Keratinocyte (primary cell): ENCODE data around the gene SEPTIN1. TPM values are rescaled to one million over a fixed set of nuclear protein-coding genes. Genes with fewer than 3 reads are reported as not detected.

Source experiments
- DNase-seq: peaks from one replicate; pipeline ENCODE4 v3.0.0-alpha.2; 2011; ENCODE audit warnings: low read depth, missing footprints, low spot score
- FAIRE-seq: peaks from 2 replicates; lab custom pipeline; 2011; peaks lifted over from hg19 to GRCh38; lab: Jason Lieb, UNC
- H2AFZ ChIP-seq: 2 replicates; pipeline ENCODE4 v1.6.0; 2012; ENCODE audit warnings: low read length, control low read depth, inconsistent platforms; ENCODE audit not compliant: control insufficient read depth
- H3K27ac ChIP-seq: 2 replicates; pipeline ENCODE4 v1.5.1; 2011; ENCODE audit warnings: low read length; ENCODE audit not compliant: control insufficient read depth, insufficient read depth
- H3K27me3 ChIP-seq: 3 replicates; pipeline ENCODE4 v1.6.0; 2011; ENCODE audit warnings: low read length; ENCODE audit not compliant: control insufficient read depth, insufficient read depth; ENCODE audit errors: extremely low read depth
- H3K36me3 ChIP-seq, 2 experiments: 2 replicates in 1 of 2; 3 replicates in 1 of 2; pipeline ENCODE4 v1.5.1; 2011; ENCODE audit warnings: low read length in 2 of 2, mild to moderate bottlenecking in 1 of 2; ENCODE audit not compliant: control insufficient read depth in 2 of 2, insufficient read depth in 2 of 2; ENCODE audit errors: extremely low read depth in 1 of 2
- H3K4me1 ChIP-seq: 3 replicates; pipeline ENCODE4 v1.5.1; 2011; ENCODE audit warnings: low read length; ENCODE audit not compliant: control insufficient read depth, insufficient read depth; ENCODE audit errors: extremely low read depth
- H3K4me2 ChIP-seq: 3 replicates; pipeline ENCODE4 v1.6.0; 2011; ENCODE audit warnings: low read depth, low read length; ENCODE audit not compliant: control insufficient read depth, insufficient read depth; ENCODE audit errors: extremely low read depth
- H3K4me3 ChIP-seq, 3 experiments: fragments of 200-600 bp in 1 of 3; sonication (generic) in 1 of 3; 2 replicates in 2 of 3; 3 replicates in 1 of 3; pipeline ENCODE4 v1.5.1; 2011 to 2016; ENCODE audit warnings: low read length in 3 of 3, mild to moderate bottlenecking in 3 of 3, control low read depth in 2 of 3, inconsistent platforms in 1 of 3, low read depth in 1 of 3, mixed read lengths in 1 of 3, mixed run types in 1 of 3, moderate library complexity in 1 of 3; ENCODE audit not compliant: control insufficient read depth in 2 of 3, insufficient read depth in 2 of 3; ENCODE audit errors: extremely low read depth in 1 of 3
- H3K79me2 ChIP-seq: 2 replicates; pipeline ENCODE4 v1.6.0; 2012; ENCODE audit warnings: low read length; ENCODE audit not compliant: control insufficient read depth, insufficient read depth
- H3K9ac ChIP-seq: 3 replicates; pipeline ENCODE4 v1.6.0; 2011; ENCODE audit warnings: low read length; ENCODE audit not compliant: control insufficient read depth, insufficient read depth; ENCODE audit errors: extremely low read depth
- H3K9me1 ChIP-seq: 3 replicates; pipeline ENCODE4 v1.6.0; 2011; ENCODE audit warnings: low read length; ENCODE audit not compliant: control insufficient read depth, insufficient read depth; ENCODE audit errors: extremely low read depth
- H3K9me3 ChIP-seq: 2 replicates; pipeline ENCODE4 v1.5.1; 2012; ENCODE audit warnings: low read depth, low read length; ENCODE audit not compliant: control insufficient read depth
- H4K20me1 ChIP-seq: 3 replicates; pipeline ENCODE4 v1.6.0; 2011; ENCODE audit warnings: low read length; ENCODE audit not compliant: control insufficient read depth, insufficient read depth; ENCODE audit errors: extremely low read depth
- CTCF ChIP-seq, 3 experiments: IDR thresholded peaks in 1 of 3; conservative IDR thresholded peaks in 1 of 3; optimal IDR thresholded peaks in 1 of 3; 2 replicates in 2 of 3; 3 replicates in 1 of 3; pipeline versions ENCODE3 to v1.5.1; 2011; ENCODE audit warnings: low read length in 3 of 3, mild to moderate bottlenecking in 3 of 3, moderate library complexity in 2 of 3, control low read depth in 1 of 3, inconsistent platforms in 1 of 3; ENCODE audit not compliant: insufficient read depth in 2 of 3; ENCODE audit errors: extremely low read depth in 1 of 3
- EZH2 ChIP-seq: IDR thresholded peaks from one replicate; pipeline ENCODE4 v1.6.1; 2012; ENCODE audit warnings: inconsistent platforms, mild to moderate bottlenecking, low read length, moderate library complexity
- dilution Hi-C: fragments of 300-500 bp; cut with MboI; formaldehyde crosslinking; loops from one replicate; pipeline ENCODE4 v1.7.0; 2020; ENCODE audit warnings: low sequenced_read_pairs; ENCODE audit not compliant: extremely low pct_ligation_motif_present
- polyA plus RNA-seq, 5 experiments: library from polyadenylated mRNA; depleted of rRNA in 3 of 5; stranded (reverse) in 3 of 5; stranded (forward) in 1 of 5; unstranded in 1 of 5; fragments of >200 nt; gene quantifications; 1 replicate in 1 of 5; 2 replicates in 3 of 5; 3 replicates in 1 of 5; pipeline versions ENCODE4 v1.2.1 to v1.2.3, GENCODE V29; 2011 to 2012; ENCODE audit warnings: missing spikeins in 2 of 5, low read depth in 1 of 5, low replicate concordance in 1 of 5

SEPTIN1 gene
- polyA plus RNA-seq, 1 donor (not counting 4 experiments of a cell fraction or from before 2014, with no cell fraction given), result not detected

DNA sequence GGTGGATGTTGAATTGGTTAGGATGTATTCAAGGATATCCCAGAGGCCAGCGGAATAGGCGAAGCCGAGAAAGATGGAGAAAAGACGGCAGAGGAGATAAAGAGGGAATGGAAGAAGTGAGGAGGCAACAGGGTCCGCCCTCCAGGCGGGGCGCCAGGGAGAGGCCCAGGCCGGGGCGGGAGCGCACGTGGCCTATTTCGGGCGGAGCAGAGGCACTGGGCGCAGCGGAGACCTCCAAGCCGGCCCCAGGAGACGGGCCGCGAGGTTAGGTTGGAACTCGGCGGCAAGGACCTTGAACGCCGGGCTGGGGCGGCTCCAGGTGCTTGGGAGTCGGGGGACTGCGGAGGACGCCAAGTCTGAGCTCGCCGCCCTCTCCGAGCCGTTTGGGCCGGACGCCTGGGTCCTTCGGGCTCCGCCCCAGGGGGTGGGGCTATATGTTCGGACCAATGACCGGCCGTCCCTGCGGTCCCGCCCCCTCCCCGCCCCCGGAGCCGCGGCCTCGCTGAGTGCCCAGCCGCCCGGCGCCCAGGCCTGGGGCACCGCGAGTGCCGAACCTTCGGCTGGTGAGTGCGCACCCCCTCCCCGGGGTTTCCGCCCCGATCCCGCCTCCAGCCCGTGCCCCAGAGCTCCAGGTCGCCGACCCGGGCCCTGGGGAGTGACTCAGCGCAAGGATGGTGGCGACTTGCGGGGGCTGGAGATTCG is 24.9 kb upstream of the SEPTIN1 start, which contains the start of gene ZNF771:
TSS of gene ZNF771 (plus strand) at position 505 of the 702 bp plus-strand sequence. CDS start 448 bp downstream, outside the sequence.
- Histone ChIP-seq H3K36me3 (peaks cover 3 to 8% of the 10 kb centered on the region in 2 experiments), H3K27ac (peak within 1 kb of the TSS; percentile 66), H2AFZ (peak within 1 kb of the TSS; percentile 96), H3K4me1 (peaks cover 12% of the 10 kb centered on the region), H3K27me3 (no peaks in the 10 kb centered on the region), H3K9ac (peak within 1 kb of the TSS; percentile 83), H3K4me2 (peak within 1 kb of the TSS; percentile 95), H3K9me3 (no peaks in the 10 kb centered on the region), H3K9me1 (peaks cover 4% of the 10 kb centered on the region), H4K20me1 (no peaks in the 10 kb centered on the region), H3K4me3 (peak within 1 kb of the TSS; percentile 53 to 79 (median 79)), H3K79me2 (peaks cover 6% of the 10 kb centered on the region)
- no peak for TF ChIP-seq EZH2
- TF ChIP-seq CTCF (optimal IDR thresholded peaks at IDR 0.05 in 1 of 3, IDR thresholded peaks at IDR 0.05 in 1 of 3, conservative IDR thresholded peaks at IDR 0.05 in 1 of 3; ENCODE audit: extremely low read depth in 1 of 3, insufficient read depth in 2 of 3, low read length in 3 of 3), result peak in 1 of 3 experiments; percentile 4
- DNase-seq, result no peak
- FAIRE-seq, result no peak
- dilution Hi-C loops, result no loop called here

- H3K9ac ChIP-seq, result peak overlapping the region; percentile 83
- TF ChIP-seq CTCF (optimal IDR thresholded peaks at IDR 0.05 in 1 of 3, IDR thresholded peaks at IDR 0.05 in 1 of 3, conservative IDR thresholded peaks at IDR 0.05 in 1 of 3; ENCODE audit: extremely low read depth in 1 of 3, insufficient read depth in 2 of 3, low read length in 3 of 3), result no peak
- TF ChIP-seq EZH2, result no peak
- peaks cover 12% of the 10 kb centered on the region for H3K4me1 ChIP-seq
- H3K4me3 ChIP-seq, result peak overlapping the region; percentile 53 to 79 (median 79)
- FAIRE-seq (no peak), DNase-seq (no peak)
- no peaks in the 10 kb centered on the region for H3K27me3 ChIP-seq
- H3K27ac ChIP-seq, result peak overlapping the region; percentile 66
- peak overlapping the region; percentile 96 for H2AFZ ChIP-seq
- peaks cover 6% of the 10 kb centered on the region for H3K79me2 ChIP-seq
- peak overlapping the region; percentile 95 for H3K4me2 ChIP-seq
- H3K9me3 ChIP-seq, result no peaks in the 10 kb centered on the region
- H3K36me3 ChIP-seq, result peaks cover 3 to 8% of the 10 kb centered on the region in 2 experiments
- peaks cover 4% of the 10 kb centered on the region for H3K9me1 ChIP-seq
- dilution Hi-C loops, result no loop called here
- no peaks in the 10 kb centered on the region for H4K20me1 ChIP-seq
Observed at GRCh38 chr16:30406795-30407101, 24.4 kb upstream of the SEPTIN1 start.
